Uterus (tissue), 2 donors: ENCODE measurements around the gene KMT2E.

Experiments
- CTCF ChIP-seq, 4 experiments: fragments of 200-600 bp in 2 of 4; fragments of 450-650 bp in 2 of 4; sonication (generic) in 2 of 4; IDR thresholded peaks; one replicate each; pipeline ENCODE4 v1.5.1; 2016 to 2019; ENCODE audit warnings: antibody characterized with exemption in 4 of 4, mild to moderate bottlenecking in 2 of 4, moderate library complexity in 1 of 4
- POLR2A ChIP-seq, 2 donors: fragments of 450-650 bp; IDR thresholded peaks; one replicate each; pipeline ENCODE4 v1.6.1; 2016; ENCODE audit warnings: antibody characterized with exemption in 2 of 2, mild to moderate bottlenecking in 1 of 2, moderate library complexity in 1 of 2

GRCh38 chr7:104982308-104983075 is 31.5 kb upstream of the KMT2E start:
- TF ChIP-seq POLR2A (IDR thresholded peaks at IDR 0.05) (no peak), CTCF (IDR thresholded peaks at IDR 0.05) (no peak)
